Measurements from ENCODE around the gene HS6ST2.

GRCh38 chrX:132958091-132958703, at the start of gene HS6ST2:
- TF ChIP-seq CTCF (IDR thresholded peaks at IDR 0.05) (no peak), SMC3 (IDR thresholded peaks at IDR 0.05; ENCODE audit: low read depth, low read length) (no peak), FOXM1 (IDR thresholded peaks at IDR 0.05; ENCODE audit: low read depth) (no peak), PBX3 (IDR thresholded peaks at IDR 0.05) (no peak), TAF1 (IDR thresholded peaks at IDR 0.05; ENCODE audit: borderline replicate concordance, low read depth, low read length) (no peak), EP300 (IDR thresholded peaks at IDR 0.05; ENCODE audit: borderline replicate concordance in 1 of 2, low read depth in 1 of 2, low read length in 1 of 2) (no peak)

Measured in SK-N-SH (cell line).